GM04504 (cell line): ENCODE measurements around the gene CNBP.
"Not testable (repeated sequence)": the region's sequence is repeated elsewhere in the genome, so short reads cannot be mapped to it uniquely, and the experiment has no call there.

Experiments
- DNase-seq: peaks from one replicate; pipeline ENCODE4 v3.0.0-alpha.2; 2012; ENCODE audit warnings: low read depth

The CNBP gene

GRCh38 chr3:129183569-129184395 lies at the start of gene CNBP:
Gene CNBP, minus strand, starts transcription at chr3:129183896. Its CDS starts 12,139 bp downstream, at chr3:129171757.
- DNase-seq: peak; percentile 88

GRCh38 chr3:129231331-129232119 lies 47.8 kb upstream of the CNBP start:
- DNase-seq: no peak

- DNase-seq: peak; percentile 62
These were observed 46.8 kb upstream of the CNBP start for GRCh38 chr3:129230311-129231019.

GRCh38 chr3:129228891-129229585 lies 45.3 kb upstream of the CNBP start:
- DNase-seq: no peak

- peak; percentile 89 for DNase-seq
These were observed 42.7 kb upstream of the CNBP start for GRCh38 chr3:129226374-129226773.

GRCh38 chr3:129224984-129225393 lies 41.3 kb upstream of the CNBP start:
- DNase-seq: no peak

- not testable (repeated sequence) for DNase-seq
These were observed 40.7 kb upstream of the CNBP start for GRCh38 chr3:129224387-129224786.

- DNase-seq: no peak
These were observed 35.0 kb upstream of the CNBP start for GRCh38 chr3:129218742-129219141.

GRCh38 chr3:129213238-129213637 lies 29.5 kb upstream of the CNBP start:
- DNase-seq: no peak

GRCh38 chr3:129211772-129212171 lies 28.1 kb upstream of the CNBP start:
- DNase-seq: peak; percentile 59

GRCh38 chr3:129211345-129211744 lies 27.6 kb upstream of the CNBP start:
- no peak for DNase-seq

- no peak for DNase-seq
These were observed 23.8 kb upstream of the CNBP start for GRCh38 chr3:129207479-129207878.

- DNase-seq: no peak
These were observed 21.6 kb upstream of the CNBP start for GRCh38 chr3:129205109-129205832.

- no peak for DNase-seq
These were observed 20.8 kb upstream of the CNBP start for GRCh38 chr3:129204473-129204872.

- DNase-seq: no peak
These were observed 15.7 kb upstream of the CNBP start for GRCh38 chr3:129199366-129199765.

- no peak for DNase-seq
These were observed 13.6 kb upstream of the CNBP start for GRCh38 chr3:129197321-129197720.

- DNase-seq: no peak
These were observed 12.9 kb upstream of the CNBP start for GRCh38 chr3:129196601-129197000.

- peak; percentile 95 for DNase-seq
These were observed 12.1 kb upstream of the CNBP start for GRCh38 chr3:129195731-129196256.

GRCh38 chr3:129189793-129190192 lies 6.1 kb upstream of the CNBP start:
- DNase-seq: not testable (repeated sequence)

GRCh38 chr3:129187857-129188256 lies 4.2 kb upstream of the CNBP start:
- no peak for DNase-seq

GRCh38 chr3:129185783-129186182 lies 2.1 kb upstream of the CNBP start:
- DNase-seq: no peak
